GM12892 (cell line): ENCODE results near the gene LENEP.

ENCODE experiments used
- POLR2A ChIP-seq: IDR thresholded peaks from 2 replicates; pipeline ENCODE4 v1.6.1; 2011; ENCODE audit warnings: low read depth, low read length, control low read depth
- TAF1 ChIP-seq: IDR thresholded peaks from 2 replicates; pipeline ENCODE4 v1.6.1; 2011; ENCODE audit warnings: low read depth, mild to moderate bottlenecking, control low read depth, low read length, borderline replicate concordance

DNA sequence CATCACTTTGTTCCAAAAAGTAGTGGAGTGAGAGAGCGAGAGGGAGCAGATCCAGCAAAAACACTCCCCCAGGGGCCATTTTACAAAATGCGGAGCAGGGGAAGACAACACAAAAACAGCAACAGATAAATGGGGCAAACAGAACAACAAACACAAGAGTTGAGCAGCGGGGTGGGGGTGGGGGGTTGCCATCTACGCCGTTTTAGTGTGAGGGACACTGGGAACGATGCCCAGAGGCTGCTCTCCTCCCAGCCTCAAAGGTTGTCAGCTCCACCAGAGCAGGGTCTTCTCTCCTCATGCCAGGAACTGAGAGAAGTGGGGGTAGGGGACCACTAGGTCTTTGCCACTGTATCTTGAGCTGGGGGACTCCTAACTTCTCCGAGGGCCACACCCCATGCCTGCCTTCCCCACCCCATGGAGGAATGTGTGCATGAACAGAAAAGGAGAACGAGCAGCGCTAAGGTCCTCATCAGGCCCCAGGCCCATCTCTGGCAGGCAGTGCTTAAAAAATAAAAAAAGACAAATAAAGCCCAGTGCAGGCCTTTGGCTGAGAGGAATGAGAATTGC is 36.2 kb upstream of the LENEP start:
- TF ChIP-seq POLR2A (no peak), TAF1 (no peak)
